Left renal cortex interstitium (tissue), 4 donors: ENCODE measurements around the gene NR2F1-AS1. TPM values are rescaled to one million over a fixed set of nuclear protein-coding genes. Genes with fewer than 3 reads are reported as not detected.

Source experiments
- DNase-seq, 4 donors: peaks; one replicate each; pipeline ENCODE4 v3.0.0-alpha.2; 2013; ENCODE audit warnings: low read depth in 4 of 4, low spot score in 2 of 4, missing footprints in 1 of 4
- polyA plus RNA-seq, 4 donors: library from polyadenylated mRNA; unstranded; fragments of 120-200 nt; gene quantifications; one replicate each; pipeline ENCODE4 v1.2.1, GENCODE V29; 2013; ENCODE audit not compliant: insufficient read length in 4 of 4

Gene NR2F1-AS1
- polyA plus RNA-seq, 4 donors: 52.7 to 58.5 (median 55.7) TPM

DNA sequence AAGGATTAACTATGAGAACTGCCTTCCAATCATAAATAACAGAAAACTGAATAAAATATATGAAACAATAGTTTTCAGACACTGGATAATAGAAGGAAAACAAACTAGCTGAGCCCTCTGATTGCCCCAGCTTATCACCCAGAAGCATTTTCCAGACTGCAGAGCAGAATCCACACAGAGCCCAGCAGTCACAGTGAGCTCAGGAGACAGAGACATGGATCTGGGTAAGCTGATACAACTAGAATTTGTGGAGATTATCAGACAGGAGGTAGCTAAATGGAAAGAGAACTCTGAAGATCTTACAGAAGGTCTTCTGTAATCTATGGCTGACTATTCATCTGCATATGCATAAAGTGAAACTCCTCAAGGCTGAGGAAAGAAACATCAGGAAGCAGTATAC is 128.8 kb downstream of the NR2F1-AS1 start:
- no peak for DNase-seq

DNA sequence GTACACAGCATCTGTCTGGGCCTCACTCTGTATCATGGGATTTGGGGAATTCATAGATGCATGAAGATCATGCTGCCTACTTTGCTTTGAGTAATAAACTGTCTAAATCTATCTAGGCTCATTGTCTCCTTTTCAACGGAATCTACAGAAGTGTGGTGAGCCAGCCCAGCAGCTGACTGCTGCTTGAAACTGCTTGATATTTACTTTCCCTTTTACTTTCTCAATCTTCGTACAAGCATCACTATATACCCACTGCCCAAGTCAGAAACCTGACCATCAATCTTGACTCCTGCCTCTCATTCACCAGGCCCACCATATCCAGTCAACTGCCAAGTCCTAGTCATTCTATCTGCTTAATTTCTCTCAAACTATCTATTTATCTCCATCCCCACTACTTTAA is 142.9 kb downstream of the NR2F1-AS1 start:
- no peak for DNase-seq

DNA sequence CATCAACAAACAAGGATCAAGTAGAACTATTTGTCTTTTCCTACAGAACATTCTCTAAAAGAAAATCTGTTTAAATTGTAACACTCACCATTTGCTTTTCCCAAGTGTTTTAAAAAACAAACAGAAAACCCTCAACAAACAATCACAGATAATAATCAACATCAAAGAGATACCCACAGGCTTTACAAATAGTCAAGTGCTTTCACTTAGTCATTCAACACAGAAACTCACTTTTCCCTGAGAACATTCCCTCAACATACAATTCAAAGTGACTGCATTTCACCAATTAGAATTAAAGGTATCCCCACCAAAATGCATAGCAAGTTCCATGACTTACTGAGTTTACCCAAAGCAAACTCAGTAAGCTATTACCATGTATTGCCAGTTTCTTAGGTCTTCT is 144.9 kb downstream of the NR2F1-AS1 start:
- no peak for DNase-seq

DNA sequence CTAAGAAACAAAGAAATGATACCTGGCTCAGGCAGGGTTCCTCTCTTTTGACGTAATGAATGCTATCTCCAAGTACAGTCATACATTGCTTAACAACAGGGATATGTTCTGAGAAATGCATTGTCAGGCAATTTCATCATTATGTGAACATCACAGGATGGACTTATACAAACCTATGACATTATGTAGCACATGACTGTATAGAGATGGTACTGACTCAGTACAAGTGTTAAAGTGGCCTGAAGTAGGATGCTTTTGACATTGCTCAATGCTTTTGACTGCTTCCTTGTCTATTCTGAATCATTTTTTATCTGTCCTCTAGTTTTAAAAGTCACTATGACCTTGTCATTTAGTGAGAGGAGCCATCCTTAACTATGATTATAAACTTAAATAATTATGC is 147.6 kb downstream of the NR2F1-AS1 start:
- DNase-seq: no peak

DNA sequence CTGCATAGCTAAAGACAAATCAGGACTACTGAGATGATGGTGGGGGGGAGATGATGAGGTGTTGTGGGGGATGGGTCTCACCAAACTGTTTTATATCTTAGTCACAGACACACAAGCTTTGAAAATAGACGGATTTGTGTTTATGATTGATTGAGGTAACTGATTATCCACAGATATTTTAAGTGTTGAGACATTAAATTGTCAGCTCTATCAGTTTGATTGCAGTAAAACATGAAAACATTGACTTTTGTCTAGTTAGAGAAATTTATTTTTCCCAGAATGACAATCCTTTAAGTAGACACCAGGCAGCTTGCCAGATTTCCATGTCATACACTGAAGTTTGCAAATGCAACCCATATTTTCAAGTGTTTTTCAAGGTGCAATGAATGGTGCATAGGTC is 149.8 kb downstream of the NR2F1-AS1 start:
- DNase-seq: no peak

DNA sequence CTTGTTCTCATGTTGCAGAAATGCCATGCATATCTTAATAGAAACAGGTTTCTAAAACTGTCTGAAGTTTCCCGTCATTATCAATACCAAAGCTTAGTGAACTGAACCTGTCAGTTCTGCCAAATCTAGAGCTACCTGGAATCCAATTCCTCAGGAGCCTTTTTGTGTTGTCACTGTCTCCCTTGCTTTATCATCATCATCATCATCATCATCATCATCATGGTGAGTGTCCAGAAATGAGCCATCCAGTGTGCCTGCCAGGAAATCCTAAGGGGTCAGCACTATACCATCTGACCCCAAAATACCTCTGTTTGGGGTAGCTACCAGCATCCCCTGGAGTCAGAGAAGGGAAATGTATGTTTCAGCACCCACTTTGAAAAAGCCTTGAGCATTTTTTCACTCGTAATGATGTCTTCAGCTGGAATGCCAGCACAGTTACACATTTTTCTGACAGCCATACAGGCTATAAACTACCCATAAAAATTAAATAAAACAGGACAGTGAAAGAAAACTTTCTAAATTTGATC is 150.3 kb downstream of the NR2F1-AS1 start:
- DNase-seq: no peak

DNA sequence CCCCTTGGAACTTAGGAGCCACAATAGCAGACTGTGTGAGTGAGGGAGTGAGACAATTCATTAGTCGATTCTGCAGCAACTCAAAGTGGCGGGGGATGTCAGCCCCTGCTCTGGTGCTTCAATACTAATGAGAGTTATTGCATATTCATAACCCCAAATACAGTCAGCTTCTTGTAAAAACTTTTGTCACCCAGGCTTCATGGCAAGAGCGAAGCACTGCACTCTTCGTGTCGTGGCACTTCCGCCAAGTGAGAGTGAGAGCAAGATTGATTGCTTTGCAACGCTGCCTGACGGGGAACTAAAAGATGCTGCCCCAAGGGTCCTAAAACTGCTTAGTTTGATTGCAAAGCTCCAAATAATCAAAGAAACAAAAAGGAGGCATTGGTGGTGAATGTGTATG is 150.9 kb downstream of the NR2F1-AS1 start:
- no peak for DNase-seq

DNA sequence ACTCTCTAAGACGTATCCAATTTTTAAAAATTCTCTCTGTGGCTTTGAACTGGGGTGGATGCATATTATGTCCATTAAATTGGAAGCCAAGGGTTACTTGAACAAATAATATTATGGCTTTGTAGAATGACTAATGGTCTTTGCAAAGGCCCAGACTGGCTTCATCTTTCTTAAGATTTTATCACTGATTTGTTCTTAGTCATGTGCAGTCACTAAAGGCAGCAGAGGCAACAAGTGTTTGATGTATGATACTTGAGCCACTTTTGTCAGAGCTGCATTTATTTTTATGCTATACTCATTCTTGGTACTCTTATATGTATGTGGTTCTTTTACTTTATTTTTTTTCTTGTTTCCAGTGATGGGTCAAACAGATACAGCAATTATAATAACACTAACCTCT is 152.2 kb downstream of the NR2F1-AS1 start:
- no peak for DNase-seq

DNA sequence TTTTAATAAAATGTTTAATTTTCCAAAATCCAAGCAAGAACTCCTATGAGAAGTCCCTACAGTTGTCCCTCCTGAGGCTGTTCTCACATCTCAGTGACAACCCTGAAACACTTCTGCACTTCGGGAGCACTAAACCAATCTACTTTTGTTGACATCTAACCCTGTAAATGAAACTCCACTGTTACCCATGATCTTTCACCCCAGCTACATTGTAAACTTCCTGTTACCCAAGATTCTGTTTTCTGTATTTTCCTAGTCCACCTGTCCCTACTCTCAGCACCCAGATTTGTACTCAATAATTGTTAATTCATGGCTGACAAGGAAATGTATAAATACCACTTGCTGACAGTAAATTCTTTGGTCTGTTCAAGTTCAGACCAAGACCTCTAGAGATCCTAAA is 153.7 kb downstream of the NR2F1-AS1 start:
- DNase-seq: no peak

DNA sequence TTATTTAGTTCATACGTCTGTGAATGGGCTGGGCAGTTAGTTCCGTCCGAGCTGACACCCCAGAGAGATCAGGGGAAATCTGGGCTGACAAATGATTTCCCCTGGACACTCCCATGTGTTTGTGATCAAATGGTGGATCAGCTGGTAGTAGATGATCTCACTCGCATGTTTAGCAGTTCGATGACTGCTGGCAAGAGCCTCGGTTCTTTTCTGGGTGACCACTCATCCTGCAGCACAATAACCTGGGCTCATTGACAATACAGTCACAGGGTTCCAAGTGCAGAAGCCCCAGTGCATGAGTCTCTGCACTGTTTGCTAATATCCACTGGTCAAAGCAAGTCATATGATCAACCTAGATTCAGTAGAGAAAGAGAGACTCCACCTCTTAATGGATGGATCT is 155.9 kb downstream of the NR2F1-AS1 start:
- DNase-seq: no peak

DNA sequence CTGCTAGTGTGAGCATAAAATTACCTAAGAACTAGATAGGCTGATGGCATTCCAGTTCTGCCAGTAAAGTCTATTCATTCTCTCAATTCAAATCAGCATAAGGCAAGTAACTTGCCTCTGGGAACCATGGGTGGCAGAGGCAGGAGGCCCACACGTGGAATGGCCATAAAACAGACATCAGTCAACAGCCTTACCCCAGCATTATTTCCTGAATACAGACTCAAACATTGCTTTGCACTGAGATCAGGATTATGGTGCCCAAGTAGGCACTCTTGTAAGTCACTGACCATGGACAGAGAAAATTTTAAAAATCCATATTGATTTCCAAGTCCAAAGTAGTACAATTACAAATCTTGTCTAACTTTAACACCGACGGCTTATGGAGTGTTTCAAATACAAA is 157.7 kb downstream of the NR2F1-AS1 start:
- no peak for DNase-seq

DNA sequence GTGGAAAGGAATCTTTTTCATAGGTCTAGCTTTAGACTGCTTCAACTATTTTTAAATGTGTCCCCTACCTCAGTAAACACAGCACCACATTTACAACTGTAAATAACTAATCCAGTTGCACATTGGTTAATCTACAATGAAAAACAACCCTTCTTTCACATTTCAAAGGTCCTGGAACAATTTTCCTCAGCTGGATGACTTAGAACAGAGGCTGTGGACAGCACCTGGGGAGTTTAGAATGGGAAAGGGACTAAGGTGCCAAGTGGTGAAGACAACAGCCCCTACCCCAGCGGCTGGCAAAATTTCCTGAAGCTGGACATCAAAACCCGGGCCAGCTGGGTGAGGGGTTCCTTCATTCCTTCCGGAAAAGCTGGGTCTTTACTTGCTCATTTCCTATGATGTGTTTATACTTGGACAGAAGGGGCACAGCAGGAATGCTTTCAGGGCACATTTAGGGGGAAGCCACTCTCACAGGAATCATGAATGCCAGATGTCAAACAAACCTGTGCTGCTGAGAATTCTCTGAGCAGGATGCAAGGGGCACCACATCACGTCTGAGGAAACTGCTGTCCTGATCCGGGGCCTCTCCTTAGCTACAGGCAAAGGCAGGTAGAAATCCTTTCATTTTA is 158.3 kb downstream of the NR2F1-AS1 start:
- DNase-seq: no peak

DNA sequence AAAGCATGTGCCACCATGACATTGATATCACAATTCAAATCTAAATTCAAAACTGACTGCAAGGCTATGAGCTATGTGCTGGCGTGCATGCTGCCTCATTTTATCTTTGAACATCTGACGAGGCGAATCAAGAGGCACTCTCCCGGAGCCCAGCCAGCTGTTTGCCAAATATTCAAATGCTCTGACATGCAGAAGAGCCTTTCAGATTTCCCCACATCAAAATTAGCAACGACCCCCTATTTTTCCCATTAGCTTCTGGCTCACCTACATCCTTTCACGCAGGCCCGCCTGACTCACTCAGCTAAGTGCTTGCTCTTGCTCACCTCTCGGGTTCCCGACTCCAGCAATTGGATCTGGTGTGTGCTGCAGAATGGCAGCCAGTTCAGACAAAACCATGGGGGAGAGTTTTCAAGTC is 159.0 kb downstream of the NR2F1-AS1 start:
- no peak for DNase-seq

DNA sequence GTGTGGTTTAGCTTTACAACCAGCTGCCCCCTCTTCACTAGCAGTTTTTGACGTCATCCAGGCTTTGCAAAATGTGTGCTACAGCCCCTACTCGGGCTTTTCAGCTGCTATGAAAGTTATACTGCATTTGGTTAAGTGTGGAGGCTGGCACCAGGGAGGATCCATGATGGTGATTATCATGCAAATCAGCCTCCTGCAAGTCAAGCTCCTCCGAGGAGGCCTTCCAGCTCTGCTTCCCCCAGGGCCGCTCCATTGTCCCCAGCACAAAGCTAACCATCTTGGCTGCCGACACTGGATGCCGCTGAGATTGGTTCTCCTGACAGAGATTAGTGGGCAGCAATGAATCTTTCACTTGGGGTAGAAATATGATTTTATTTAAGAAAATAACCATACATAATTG is 159.6 kb downstream of the NR2F1-AS1 start:
- DNase-seq: no peak

DNA sequence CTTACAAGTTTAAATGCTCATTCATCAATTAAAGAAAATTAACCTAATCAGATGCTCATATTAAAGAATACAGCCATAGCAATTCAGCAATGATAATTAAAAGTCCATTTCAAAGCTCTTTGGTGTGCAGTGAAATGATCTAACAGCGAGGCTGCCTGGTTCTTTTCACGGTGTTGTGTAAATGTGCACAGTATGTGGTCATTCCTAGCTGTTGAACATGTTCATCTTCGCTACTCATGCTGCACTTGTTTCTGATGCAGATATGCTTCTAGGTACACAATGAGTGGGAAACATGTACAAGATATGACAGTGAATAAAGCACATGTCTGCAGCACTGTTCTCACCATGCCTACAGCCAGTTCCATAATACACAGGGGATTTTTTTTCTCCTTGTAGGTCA is 163.5 kb downstream of the NR2F1-AS1 start:
- DNase-seq: no peak

DNA sequence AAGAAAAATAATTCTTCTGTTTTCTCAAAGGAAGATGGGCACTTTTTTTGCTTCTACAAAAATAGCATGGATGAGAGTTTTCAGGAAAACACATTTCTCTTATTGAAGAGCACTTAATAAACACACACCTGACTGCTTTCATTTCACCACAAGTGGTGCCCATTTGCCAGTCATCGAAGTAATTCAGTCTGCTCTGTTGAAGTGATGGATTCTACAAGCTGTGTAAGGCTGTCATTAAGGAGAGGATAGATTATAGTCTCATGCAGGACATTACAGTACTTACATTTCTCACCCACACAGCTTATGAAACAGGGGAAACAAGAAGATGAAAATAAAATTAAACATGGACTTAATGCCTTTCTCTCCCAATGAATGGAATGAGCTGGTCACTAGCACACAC is 165.2 kb downstream of the NR2F1-AS1 start:
- no peak for DNase-seq

DNA sequence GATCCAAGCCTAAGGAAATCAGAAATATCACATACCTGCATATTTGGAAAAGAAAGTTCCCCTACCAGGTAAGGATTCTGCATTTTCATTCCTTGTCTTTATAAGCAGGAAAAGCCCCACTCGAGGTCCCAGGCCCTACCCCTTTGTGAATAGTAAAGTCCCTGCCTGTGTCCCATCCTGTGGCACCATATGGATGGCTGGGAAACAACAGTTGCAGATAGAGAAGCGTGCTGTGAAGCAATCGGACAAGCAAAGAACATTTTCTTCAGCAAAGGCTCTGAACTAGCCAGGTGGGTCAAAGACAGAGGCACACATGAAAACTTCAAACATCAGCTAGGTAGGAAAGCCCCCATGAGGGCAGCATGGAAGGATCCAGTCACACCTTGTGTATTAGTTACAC is 169.3 kb downstream of the NR2F1-AS1 start:
- no peak for DNase-seq

DNA sequence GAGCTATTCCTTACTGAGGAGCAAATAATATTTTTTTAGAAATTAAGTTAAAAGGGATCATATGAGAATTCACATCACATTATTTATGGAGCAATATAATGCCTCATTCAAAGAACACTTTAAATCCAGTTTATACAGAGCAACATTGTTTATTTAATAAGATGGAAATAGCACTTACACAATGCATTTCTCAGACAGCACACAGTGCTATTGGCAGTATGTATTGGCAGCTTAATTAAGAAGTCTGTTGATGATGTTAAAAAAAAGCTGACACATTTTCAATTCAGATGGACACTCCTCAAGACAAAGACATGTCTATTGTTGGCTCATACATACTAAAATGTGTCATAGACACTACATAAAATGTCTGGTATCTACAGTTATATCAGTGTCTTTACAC is 171.3 kb downstream of the NR2F1-AS1 start:
- DNase-seq: no peak

DNA sequence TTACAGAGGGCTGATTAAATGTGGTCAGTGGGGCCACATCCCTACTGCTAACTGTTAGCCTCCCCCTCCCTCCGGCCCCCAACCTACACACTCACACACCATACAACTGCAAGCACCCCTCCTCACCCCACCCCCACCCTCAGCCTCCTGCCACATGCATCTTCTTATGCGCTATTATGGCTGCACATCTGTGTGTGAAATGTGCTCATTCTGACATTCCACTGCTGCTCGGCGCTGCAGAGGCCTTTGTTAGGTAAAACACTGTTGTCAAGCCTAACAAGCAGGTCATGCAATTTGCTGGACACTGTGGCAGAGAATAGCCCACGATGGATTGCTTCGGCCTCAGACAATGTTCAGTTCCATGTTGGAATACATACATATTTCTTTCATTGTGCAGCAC is 173.6 kb downstream of the NR2F1-AS1 start:
- no peak for DNase-seq

DNA sequence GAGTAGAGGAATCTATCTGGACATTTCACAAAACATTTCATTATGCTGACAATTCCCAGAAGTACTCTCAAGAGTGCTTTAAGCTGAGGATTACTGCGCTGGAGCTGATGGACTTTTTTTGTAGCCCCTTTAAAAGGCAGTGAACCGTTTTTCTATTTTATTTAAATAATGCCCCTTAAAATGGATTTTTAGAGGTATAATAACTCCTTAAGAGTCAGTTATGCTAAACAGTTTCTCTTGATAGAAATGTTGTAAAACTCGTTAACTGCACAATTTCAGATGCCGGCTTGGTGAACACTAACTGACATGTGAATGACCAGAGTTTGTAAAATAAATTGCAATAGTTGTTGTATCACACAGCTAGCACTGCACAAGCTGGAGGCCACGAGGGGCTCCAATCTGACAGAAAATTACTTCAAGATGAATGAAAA is 174.0 kb downstream of the NR2F1-AS1 start:
- DNase-seq: no peak

DNA sequence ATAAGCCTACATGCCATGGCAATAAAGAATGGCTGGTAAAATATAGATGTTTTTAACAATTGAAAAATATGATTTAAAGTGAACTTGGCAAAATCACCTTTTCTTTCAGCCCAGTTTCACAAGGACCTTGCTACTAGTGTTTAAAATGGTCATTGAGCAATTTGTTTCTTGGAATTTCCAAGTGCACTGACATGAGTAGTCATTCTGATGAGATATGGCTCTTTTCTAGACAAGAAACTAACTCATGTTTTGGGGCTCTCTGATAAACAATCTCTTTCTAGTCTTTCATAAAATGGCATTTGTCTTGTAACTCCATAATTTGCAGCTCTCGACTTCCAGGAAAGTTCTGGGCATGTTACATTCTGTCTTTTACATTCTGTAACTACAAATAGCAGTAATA is 176.8 kb downstream of the NR2F1-AS1 start:
- no peak for DNase-seq

DNA sequence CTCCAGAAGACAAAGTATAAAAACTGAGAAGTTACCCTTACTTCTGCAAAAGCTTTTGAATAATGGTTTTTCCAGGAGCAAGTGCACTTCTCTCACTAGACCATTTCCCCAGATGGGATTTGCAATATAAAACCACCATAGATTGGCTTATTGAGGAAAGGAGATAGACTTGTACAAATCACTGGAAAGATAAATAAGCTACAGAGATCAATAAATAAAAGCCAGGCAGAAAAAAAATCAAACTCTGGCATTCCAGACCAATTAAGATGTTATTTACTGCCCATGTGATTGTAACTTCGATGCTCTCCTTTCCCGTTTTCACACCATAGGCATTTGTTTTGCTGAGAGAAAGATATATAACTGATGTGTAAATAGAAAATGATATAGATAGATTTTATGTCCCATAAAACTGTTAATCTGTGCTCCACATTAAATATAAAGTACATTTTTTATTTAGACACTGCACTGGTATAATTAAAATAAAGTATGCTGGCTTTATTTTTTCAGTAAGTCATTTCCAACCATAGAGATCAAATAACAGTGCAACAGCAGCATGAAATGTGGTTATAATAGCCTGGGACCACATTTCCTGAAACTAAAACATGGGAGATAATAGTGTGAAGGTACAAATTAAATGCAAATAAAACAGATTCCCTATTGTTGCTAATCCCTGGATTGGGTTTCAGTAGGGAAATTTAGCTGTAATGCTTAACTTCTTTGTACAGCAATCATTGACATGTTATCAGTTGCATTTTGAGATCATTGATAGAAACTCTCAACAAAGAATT is 177.7 kb downstream of the NR2F1-AS1 start:
- DNase-seq: no peak
